Forelimb muscle (tissue), 1 donor: Measurements from ENCODE around the gene METRN. TPM values are rescaled to one million over a fixed set of nuclear protein-coding genes. Genes with fewer than 3 reads are reported as not detected.
"Not testable (repeated sequence)": the region's sequence is repeated elsewhere in the genome, so short reads cannot be mapped to it uniquely, and the experiment has no call there.

ENCODE experiments used
- DNase-seq: peaks from one replicate; pipeline ENCODE4 v3.0.0-alpha.2; 2013; ENCODE audit warnings: low read depth
- polyA plus RNA-seq: library from polyadenylated mRNA; unstranded; fragments of 120-200 nt; gene quantifications from one replicate; pipeline ENCODE4 v1.2.1, GENCODE V29; 2013; ENCODE audit not compliant: insufficient read length

The METRN gene
- polyA plus RNA-seq, 1 donor: 26.1 TPM

DNA sequence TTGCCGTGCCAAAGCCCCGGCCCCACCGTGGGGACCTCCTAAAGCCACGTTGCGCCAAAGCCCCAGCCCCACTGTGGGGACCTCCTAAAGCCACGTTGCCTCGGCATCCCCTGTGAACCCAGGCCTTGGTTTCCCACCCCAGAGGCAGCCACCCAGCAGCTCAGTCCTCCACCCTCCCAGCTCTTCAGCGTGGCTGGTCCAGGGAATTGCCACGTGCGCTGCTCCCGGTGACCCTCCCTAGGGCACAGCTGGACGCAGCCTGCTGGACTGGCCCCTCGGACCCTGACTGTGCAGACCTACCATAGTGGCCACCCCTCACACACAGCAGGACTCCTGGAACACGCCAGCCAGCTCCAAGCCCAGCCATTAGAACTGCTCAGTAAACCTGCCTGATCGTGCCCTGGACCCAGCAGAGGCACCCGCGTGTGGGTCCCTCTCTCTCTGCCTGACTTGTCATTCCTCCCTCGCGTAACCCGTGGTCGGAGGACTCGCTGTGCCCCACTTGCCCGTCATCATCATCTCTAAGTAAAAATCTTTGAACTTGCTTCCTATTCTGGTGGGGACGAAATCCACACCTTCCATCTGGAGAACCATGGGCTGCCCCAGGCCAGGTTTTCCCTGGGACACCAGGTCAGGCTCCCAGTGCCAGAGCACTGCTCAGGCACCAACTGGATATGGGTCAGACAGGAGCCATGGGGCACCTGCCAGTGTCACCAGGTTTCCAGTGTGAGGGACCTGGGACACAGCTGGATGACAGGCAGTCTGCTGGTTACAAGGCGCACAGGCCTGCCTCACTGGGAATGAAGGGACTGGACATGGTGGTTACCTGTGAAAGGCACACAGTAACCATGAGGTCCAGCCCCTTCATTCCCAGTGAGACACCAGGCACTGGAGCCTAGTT lies 20.3 kb downstream of the METRN start:
- no peak for DNase-seq

DNA sequence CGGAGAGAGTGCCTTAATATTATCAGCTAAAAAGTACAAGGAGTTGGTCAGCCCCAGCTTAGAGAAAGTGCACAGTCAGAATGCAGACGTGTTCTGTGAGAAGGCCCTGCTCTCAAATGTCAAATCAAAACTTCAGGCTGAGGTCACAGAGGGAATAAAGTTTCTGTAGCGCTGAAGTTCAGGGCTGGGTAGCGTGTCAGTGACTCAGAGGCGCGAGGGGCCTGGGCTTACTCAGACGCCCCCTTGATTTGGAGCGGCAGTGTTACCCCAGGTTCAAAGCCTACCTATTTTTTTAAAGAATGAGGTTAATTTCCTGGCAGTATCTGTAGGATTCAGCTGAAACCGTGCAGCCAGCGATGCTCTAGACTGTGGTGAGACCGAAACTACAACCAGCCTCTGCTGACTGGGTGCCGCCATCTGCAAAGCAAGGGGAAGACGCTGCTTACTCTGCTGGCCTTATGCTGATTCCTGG lies 21.1 kb downstream of the METRN start:
- DNase-seq: no peak

DNA sequence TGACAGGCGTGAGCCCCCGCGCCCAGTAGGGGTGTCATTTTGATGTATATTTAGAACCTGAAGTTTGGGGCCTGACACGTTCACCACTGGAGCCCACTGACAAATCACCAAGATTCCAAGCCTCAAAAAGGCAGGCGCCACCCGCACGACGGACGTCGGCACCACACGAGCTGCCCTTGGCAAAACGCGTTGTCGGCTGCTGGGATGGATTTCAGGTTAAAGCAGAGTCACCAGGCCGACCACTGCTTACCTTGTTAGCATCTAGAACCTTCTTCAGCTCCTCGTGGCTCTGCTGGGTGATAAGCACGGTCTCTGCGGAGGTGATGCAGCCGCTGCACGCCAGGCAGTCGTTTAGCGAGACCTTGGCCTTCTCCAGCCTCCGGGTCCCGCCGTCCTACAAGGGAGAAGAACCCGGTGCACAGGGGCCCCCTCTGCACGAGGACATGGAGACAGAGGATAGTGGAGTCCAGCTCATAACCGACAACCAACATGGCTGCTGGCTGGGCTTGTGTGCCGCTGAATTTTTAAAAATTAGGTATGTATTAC lies 22.1 kb downstream of the METRN start:
- no peak for DNase-seq

DNA sequence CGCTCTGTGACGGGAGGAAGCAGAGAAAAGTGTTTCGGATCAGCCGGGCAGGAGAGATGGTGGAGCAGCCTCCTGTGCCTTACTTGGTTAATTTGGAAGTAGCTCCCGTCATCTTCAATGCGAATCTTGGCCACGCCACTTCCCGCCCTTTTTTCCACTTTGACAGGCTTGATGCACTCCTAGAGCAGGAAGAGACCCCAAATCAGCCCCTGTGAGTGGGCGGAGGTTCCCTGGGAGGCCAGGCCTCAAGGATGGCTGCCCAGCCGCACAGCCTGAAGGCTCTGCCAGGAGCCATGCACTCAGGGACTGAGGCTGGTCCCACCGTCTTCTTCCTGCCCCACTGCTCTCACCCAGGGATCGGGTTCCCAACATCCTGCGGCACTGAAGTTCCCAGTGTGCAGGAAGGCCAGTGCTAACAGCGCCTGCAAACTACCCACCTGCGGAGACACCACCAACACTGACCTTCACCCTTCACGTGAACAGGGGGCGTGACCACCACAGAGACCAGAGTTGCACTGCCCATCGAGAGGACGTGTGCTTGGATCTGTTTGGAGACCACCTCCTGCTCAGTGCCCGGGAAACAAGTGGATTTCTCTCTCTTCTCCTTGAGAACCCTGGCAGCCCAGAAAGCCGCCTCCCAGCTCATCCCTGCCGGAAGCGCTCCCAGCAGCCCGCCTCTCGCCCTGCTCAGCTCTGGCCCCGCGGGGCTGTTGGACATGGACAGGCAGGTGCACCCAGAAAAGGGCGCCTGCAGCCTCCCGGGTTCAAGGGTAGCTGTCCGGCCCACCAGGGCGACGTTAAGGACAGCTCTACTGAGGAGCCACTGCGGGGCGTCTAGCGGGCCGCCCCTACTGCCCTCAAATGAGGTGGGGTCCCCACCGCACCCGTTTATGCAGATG lies 24.9 kb downstream of the METRN start:
- DNase-seq: no peak

DNA sequence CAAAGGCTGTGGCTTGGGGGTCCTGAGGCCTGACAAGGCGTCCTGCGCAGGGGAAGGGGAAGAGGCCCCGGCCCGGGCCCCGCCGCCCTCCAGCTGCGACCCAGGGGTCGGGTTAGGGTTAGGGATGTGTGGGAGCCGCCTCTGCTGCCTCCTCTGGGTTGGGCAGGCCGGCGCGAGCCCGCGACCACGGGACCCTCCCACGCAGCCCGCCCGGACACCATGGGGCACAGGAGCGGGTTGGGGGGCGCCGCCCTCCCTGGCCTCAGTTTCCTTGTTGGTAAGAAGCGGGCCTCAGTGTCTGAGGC lies 25.5 kb downstream of the METRN start:
- no peak for DNase-seq

DNA sequence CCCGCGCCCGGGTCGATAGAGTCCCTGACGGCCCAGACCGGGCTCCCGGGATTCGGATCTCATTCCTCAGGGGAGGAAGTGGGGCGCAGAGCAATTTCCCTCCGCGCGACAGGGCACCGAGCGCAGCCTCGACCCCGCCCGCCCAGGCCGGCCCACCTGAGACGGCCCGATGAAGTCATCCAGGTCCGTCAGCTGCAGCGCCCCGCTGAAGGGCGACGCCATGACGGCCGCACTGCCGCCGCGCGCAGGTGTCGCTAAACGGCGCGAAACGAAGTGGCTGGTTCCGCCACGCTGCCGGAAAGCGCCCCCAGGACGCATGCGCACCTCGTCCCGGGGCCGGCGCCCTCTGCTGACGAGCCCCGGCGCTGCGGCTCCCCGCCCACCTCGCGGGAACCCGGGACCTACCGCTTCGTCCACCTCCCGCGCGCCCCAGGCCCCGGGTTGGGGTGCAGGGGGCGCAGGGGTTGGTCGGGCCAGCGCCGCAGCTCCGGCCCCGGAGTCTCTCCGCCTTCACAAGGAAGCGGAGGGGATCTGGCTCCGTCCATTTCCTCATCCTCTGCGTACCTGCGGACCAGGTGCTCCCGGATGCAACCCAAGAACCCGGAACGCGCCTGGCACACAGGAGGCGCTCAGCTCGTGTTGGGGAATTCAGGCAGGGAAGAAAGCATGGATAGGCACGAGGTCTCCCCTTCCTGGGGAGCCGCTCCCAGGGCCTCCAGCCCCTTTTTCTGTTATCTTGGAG lies 26.0 kb downstream of the METRN start, which contains the start of gene CIAO3:
Gene CIAO3, minus strand, starts transcription at position 234 of the 742 bp plus-strand sequence. Its CDS starts 12 bp downstream, at position 222.
- peak; percentile 43 for DNase-seq

DNA sequence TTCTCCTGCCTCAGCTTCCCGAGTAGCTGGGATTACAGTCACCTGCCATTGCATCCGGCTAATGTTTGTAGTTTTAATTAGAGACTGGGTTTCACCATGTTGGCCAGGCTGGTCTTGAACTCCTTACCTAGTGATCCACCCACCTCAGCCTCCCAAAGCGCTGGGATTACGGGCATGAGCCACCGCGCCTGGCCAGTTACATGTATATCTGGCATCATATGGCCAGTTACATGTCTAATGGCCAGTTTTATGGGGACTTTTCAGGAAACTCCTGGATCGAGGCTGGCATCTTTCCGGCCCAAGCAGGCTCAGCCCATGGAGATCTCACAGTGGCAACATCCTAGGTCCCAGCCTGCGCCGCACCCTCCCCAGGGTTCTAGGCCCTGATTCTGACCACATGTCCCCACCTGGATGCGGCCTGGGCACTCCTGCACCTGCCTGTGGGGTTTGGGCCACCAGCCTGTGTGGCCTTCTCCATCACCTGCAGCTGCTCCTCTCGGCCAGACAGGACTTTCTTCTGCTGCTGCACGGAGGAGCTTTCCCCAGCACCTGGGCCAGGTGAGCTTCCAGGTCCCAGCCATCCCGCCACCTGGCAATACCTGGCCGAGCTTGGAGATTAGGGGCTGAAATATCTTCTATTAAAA lies 27.2 kb downstream of the METRN start:
- DNase-seq: no peak

DNA sequence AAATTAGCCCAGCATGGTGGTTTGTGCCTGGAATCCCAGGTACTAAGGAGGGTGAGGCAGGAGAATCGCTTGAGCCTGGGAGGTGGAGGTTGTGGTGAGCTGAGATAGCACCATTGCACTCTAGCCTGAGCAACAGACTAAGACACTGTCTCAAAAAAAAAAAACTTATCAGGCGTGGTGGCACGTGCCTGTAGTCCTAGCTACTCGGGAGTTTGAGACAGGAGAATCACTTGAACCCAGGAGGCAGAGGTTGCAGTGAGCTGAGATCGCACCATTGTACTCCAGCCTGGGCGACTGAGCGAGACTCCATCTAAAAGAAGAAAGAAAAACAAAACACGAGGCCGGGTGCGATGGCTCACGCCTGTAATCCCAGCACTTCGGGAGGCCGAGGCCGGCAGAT lies 28.0 kb downstream of the METRN start:
- DNase-seq: not testable (repeated sequence)

DNA sequence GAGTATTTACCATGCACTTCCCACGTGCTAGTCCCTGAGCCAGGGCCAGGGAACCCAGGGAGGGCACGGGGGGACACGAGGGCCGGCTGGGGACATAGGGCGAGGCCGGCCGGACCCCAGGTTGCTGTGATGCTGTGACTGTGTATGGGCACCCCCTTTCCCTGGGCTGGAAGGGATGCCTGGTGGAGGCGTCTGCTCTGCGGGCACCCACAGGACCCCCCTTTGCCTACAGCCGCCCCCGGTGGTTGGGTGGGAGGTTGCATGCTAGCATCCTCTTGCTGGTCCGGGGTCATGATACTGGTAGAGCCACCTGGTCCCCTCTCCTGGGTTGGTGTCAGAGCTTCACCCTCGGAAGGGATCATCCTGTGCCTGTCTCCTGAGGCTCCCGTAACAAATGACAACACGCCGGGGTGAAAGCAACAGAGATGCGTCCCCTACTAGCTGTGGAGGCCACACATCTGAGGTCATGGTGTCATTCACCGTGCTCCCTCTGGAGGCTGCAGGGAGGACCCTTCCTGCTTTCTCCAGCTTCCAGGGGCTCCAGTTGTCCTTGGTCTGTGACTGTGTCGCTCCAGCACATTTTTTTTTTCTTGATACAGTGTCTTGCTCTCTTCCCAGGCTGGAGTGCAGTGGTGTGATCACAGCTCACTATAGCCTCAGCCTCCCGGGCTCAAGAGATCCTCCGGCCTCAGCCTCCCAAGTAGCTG lies 29.0 kb downstream of the METRN start:
- no peak for DNase-seq

DNA sequence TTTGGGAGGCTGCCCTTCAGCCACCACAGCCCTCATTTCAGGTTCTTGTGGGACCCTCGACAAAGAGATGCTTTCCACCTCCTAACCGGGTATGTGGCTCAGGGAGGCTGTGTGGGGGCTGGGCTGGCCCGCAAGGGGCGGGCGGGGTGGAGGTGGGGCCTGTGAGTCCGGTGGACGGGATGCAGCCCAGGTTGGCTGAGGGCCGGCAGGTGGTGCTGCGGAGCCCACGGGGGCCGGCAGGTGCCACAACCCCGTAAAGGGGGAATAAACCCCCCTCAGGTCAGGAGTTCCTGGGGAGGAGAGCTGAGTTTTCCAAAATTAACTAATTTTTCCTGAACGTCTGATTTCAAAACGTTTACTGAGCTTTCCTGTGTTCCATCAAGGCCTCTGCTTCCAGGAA lies 30.8 kb downstream of the METRN start:
- DNase-seq: no peak

DNA sequence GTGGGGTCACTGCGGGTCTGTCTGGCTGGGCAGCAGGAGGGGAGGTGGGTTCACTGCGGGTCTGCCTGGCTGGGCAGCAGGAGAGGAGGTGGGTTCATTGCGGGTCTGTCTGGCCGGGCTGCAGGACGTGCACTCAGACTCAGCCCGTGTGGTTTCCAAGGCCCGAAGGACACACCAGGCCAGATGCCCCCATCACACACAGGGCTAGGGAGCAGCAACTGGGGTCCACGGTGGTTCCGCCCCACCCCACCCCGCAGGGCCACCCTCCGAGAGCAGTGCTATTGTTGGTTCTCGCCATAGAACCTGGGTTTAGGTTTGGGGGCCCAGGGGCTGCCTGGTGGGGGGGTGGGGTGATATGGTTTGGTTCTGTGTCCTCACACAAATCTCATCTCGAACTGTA lies 31.7 kb downstream of the METRN start:
- no peak for DNase-seq

DNA sequence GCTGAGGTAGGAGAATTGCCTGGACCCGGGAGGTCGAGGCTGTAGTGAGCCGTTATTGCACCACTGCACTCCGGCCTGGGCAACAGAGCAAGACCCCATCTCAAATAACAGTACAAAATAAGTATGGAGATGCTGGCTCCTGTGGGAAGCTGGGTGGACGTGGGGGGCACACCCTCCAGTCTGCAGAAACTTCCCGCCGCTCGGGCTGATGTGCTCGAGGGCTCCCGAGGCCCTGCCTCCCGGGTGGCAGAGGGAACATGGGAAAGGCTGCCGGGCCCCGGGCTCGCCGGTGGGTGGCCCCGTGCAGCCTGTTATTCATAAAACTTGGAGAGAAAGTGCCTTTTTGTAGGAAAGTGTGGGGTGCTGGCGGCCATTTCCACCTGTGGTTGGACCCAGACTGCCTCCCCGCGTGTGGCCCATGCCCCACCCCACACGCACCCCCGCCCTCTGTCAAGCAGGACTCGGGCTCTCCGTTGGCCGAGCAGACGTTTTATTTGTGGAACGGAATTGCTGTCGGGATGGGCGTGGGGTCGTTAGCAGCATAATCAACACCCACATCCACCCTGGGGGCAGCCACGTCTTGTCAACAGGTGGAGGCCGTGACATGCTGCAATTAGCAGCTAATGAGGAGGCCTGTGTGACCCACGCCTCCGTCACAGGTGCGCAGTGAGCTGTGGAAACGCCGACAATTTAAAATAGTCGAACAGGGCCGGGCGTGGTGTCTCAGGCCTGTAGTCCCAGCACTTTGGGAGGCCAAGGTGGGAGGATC lies 33.2 kb downstream of the METRN start:
- no peak for DNase-seq

DNA sequence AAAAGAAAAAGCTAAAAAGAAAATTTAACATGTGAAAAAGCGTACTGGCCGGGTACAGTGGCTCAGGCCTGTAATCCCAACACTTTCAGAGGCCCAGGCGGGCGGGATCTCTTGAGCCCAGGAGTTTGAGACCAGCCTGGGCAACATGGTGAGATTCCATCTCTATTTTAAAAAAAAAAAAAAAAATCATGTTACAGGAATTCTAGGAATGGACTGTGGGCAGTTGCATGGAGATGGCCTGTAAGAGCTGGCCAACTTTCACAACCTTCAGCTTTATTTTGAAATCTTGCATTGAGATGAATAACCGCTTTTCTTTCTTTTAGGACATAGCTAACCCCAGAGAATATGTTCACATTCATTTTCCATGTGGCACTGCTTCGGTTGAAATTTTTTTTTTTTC lies 34.1 kb downstream of the METRN start:
- no peak for DNase-seq

DNA sequence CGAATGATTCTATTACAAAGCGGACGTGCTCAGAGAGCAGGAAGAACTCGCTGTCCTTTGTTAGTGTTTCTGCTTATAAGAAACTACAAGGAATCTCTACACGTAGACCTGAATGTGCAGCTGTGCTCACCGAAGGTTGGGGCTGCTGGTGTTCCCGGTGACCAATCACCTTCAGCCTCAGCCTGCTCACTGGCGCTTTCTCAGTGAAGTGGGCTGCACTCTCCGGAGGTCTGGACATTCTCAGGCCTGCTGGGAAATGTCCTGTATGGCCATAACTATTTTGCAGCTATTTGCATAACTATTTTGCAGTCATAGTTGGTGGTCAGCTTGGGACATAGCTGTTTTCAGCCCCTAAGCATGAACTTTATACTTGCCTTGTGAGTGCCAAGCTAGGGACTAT lies 35.6 kb downstream of the METRN start:
- DNase-seq: no peak

DNA sequence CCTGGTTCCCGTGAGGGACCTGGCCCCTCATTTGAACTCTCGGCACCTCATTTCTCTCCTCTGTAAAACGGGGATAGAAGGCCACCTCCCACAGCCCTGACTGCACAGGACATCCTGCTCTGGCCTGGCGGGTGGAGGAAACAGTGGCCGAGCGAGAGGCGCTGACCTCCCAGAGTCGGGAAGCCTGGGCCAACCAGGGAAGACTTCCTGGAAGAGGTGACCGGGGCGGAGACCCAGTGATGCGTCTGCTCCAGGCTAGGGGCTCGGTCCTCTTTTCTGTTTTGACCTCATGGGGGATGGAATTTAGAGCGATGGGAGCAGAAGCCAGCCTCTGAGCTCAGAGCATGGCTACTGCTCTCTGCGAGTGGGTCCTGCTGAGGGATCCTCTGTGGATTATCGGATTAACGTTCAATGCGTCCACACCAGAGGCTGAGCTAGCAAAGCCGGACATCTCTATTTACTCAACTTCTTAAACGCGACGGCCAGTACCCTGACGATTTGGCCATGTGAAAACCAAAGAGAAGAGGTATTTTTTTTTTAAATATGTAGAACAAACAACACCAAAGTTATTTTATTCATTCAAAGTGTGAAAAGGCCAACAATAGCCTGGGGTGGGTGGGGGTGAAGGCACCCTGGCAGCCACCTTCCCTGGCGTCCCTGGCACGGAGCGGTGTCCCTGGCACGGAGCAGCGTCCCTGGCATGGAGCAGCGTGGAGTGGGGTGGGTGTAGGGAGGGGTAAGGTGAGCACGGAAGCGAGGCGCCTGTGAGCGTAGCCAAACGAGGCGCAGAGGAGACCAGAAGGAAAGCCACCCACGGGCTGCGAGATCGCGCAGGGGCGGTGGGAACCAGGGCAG lies 36.5 kb downstream of the METRN start:
- no peak for DNase-seq

DNA sequence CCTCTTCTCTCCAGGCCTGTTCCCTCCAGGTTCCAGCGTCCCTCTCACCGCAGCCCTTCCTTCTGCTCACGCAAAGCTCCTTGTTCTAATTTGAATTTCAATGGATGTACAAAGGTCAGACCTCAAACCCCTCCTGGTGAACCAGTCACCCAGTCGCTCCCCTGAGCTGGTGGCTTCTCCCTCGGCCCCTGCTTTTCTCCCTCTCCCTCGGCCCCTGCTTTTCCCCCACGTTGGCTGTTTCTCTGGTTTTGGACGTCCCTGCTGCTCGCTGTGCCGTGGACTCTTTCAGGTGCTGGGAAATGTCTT lies 37.0 kb downstream of the METRN start:
- no peak for DNase-seq

DNA sequence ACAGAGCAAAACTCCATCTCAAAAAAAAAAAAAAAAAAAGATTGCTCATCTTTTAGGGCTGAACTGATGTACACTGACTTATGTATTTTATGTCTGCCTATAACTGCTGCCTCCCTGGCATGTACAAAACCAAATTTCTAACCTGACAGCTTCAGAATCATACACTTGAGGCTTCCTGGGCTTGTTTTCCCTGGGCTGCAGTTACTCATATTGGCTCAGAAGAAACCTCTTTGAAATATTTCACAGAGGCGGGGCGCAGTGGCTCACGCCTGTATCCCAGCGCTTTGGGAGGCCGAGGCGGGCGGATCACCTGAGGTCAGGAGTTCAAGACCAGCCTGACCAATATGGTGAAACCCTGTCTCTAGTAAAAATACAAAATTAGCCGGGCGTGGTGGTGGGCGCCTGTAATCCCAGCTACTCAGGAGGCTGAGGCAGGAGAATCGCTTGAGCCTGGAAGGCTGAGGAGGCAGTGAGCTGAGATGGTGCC lies 39.2 kb downstream of the METRN start:
- DNase-seq: not testable (repeated sequence)

DNA sequence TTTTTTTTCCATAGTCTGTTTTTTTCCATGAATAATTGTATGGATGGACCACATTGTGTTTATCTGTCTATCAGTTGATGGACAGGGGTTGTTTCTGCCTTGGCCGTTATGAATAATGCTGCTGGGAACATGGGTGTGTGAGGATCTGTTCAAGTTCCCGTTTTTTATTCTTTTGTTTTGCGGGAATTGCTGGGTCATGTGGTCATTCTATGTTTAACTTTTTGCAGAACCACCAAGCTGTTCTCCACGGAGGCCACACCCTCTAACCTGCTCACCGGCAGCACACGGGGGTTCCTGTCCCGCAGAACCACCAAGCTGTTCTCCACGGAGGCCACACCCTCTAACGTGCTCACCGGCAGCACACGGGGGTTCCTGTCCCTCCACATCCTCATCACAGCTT lies 39.7 kb downstream of the METRN start:
- DNase-seq: peak; percentile 2

DNA sequence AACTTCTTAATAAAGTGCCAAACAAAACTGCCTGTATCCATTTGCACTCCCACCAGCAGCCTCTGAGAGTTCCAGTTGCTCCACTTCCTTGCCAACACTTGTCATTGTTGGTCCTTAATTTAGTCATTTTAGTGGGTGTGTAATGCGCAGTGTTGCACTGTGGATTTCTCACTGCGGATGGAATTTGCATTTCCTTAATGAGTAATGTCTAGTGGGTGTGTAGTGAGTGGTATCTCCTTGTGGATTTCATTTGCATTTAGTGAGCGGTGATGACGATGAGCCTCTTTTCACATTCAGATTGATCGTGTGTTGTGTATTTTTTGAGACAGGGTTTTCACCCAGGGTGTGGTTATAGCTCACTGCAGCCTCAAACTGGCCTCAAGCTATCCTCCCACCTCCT lies 41.5 kb downstream of the METRN start:
- no peak for DNase-seq
